LNCaP clone FGC (cell line): ENCODE results near the gene TCF7L1.

Experiments
- DNase-seq: peaks from one replicate; pipeline ENCODE4 v3.0.0-alpha.2; 2011; ENCODE audit warnings: low read depth
- H3K4me3 ChIP-seq: 2 replicates; pipeline ENCODE4 v1.5.1; 2011; ENCODE audit warnings: mild to moderate bottlenecking, low read depth, low read length, control low read depth
- TF ChIP-seq, protein P1 (sequence below): IDR thresholded peaks from 2 replicates; pipeline ENCODE4 v1.5.1; 2012; ENCODE audit warnings: mild to moderate bottlenecking; ENCODE audit not compliant: control insufficient read depth, insufficient read depth; ENCODE audit errors: extremely low read depth

TCF7L1 gene

DNA sequence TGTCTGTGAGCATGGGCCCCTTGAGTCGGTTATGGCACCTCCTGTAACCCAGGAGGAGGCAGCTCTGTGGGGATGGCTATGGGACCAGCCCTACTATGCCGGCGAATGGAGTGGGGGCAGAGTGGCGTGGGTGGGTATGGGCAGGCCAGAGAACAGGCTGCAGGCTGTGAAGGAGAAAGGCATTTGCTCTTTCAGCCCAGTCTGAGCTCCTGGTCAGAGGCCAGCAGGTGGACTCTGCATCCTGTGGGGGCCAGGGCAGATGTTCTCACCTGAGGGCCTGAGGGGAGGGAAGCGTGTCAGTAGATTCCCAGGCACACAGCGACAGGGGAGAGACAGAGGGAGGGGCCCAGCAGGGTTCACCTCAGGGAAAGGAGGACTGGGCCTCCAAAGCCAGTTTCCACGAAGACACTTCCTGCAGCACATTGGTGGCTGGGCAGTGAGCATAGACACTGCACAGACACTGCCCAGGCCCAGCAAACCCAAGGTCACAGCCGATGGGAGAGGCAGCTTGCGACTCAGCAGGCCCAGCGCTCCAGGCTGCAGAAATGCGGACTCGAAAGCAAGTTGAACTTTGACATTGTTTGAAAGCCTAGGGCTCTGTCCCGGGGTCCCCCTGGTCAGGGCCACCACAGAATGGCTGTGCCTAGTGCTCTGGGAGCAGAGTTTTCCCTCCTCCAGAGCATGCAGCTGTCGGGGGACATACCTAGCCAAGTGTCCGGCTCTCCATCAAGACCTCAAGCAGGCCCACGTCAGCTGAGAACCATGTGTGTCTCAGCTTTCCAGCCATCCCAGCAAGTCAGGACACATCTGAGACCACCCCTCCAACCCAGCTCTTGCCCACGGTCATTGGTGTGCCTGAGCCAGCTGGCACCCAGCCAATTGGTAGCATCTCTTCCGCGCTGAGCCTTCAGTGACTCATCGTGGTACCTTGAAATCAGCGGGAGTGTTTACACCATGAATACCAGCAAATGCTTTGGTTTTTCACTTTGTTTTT, 140.8 kb downstream of the TCF7L1 start:
- TF ChIP-seq, protein P1, sequence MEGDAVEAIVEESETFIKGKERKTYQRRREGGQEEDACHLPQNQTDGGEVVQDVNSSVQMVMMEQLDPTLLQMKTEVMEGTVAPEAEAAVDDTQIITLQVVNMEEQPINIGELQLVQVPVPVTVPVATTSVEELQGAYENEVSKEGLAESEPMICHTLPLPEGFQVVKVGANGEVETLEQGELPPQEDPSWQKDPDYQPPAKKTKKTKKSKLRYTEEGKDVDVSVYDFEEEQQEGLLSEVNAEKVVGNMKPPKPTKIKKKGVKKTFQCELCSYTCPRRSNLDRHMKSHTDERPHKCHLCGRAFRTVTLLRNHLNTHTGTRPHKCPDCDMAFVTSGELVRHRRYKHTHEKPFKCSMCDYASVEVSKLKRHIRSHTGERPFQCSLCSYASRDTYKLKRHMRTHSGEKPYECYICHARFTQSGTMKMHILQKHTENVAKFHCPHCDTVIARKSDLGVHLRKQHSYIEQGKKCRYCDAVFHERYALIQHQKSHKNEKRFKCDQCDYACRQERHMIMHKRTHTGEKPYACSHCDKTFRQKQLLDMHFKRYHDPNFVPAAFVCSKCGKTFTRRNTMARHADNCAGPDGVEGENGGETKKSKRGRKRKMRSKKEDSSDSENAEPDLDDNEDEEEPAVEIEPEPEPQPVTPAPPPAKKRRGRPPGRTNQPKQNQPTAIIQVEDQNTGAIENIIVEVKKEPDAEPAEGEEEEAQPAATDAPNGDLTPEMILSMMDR = no peak

DNA sequence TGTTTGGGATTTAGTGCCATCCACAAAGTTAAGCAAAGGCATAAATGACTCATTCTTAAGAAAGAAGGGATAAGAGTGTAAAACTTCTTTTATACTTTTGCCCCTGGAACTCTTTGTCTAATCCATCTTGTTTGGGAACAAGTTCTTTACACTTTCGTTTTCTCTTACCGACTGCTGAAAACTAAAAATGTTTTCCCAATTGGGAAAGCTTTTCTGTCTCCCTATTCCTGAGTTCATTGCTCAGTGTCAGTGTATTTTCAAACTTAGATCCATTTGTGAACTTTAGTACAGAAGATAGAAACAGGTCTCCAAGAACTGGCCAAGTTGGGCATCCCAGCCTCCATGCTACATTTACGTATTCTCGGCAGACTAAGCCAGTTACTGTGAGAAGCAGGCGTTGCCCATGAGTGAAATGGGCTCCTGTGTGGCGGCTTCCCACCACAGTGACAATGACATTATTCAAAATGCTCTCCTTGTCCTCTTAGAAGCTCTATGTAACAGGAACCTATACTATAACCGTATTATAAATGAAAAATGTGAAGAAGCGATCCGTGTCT, 142.9 kb downstream of the TCF7L1 start:
- no peak for DNase-seq
- no peak overlapping the region for H3K4me3 ChIP-seq
- TF ChIP-seq, protein P1 = no peak

More for the DNA sequence above, 140.8 kb downstream of the TCF7L1 start:
- no peak for DNase-seq
- no peak overlapping the region for H3K4me3 ChIP-seq

DNA sequence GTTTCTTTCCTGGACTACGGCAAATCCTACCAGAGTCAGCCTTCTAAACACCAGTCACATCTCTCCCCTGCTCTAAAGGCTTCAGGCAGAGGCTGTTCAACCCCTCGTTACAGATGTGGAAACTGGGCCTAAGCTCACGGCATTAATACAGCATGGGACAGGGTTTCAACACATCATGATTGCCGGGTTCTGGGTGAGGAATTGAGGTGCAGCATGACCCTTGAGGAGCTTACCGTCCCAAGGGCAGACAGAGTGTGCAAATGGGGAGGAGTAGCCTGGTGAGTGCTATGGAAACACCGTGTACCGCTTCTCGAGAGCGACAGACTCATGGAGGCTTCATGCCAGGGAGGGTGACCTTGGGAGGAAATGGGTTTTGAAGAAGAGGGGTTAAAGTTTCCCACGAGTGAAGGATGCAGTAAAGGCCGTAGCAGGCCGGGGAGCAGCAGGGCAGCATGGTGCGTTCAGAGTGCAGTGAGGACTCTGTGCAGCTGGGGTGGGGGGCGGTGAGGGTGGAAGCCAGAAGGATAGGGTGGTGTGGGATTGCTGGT, 143.5 kb downstream of the TCF7L1 start:
- TF ChIP-seq, protein P1 = no peak
- H3K4me3 ChIP-seq = no peak overlapping the region
- DNase-seq = no peak

- TF ChIP-seq, protein P1 = no peak
- no peak overlapping the region for H3K4me3 ChIP-seq
- no peak for DNase-seq
Measured at GRCh38 chr2:85277416-85278158, 144.4 kb downstream of the TCF7L1 start.

- DNase-seq = no peak
- no peak overlapping the region for H3K4me3 ChIP-seq
- TF ChIP-seq, protein P1 = no peak
Measured at GRCh38 chr2:85278361-85278760, 145.2 kb downstream of the TCF7L1 start.

- DNase-seq = no peak
- TF ChIP-seq, protein P1 = no peak
- H3K4me3 ChIP-seq = no peak overlapping the region
Measured at GRCh38 chr2:85281553-85281952, 148.4 kb downstream of the TCF7L1 start.
